ENCODE data around the gene ESPN. TPM values are rescaled to one million over a fixed set of nuclear protein-coding genes. Genes with fewer than 3 reads are reported as not detected.

ESPN gene
- total and polyA plus RNA-seq, 2 experiments from 2014 or later, result 31.1 to 65.7 TPM

DNA sequence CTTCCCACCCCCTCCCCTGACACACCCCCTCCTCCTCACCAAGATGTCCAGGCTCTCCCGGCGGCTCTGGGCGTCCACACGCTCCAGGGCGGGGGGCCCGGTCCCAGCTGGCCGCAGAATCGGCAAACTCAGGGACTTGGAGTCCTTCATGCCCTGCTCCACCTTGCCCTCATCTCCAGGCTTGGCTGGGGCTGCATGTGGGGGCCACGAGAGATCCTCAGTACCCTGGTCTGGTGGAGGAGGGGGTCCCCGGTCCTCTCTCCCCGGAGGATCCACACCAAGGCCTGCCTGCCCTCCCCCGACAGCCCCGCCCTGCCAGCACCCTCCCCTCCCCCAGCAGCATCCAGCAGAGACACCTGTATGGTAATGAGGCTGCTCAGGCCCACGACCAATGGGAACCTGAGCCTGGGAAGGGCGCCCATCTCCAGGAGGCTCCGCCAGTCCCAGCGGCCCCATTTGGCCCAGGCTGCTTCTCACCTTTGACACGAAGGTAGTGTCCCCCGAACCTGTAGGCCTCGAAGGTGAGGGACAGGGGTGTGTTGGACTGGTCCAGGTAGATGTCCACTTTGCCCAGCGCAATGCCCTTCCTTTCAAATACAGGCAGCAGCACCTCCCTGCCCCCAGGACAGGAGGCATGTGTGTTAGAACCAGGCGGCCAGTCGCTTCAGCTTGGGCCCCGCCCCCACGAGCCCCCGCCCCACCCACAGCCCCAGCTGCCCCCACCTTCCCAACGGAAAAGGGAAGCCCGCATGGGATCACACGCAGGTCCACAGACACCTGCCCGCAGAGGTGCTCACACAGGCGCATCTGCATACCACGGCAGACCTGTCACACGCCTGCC is 49.6 kb downstream of the ESPN start:
- Histone ChIP-seq H3K9me3 (ENCODE audit: low read depth) (no peaks in the 10 kb centered on the region), H3K4me3 (no peak overlapping the region), H3K27me3 (no peaks in the 10 kb centered on the region), H3K4me2 (no peak overlapping the region), H3K36me3 (replicated peaks; ENCODE audit: insufficient read depth, low read depth) (no peaks in the 10 kb centered on the region), H3K27ac (no peak overlapping the region), H3K4me1 (ENCODE audit: insufficient read depth) (peaks cover 19% of the 10 kb centered on the region), H2AFZ (no peak overlapping the region), H3K79me2 (no peaks in the 10 kb centered on the region), H3K9me2 (replicated peaks; ENCODE audit: insufficient read depth) (no peaks in the 10 kb centered on the region), H4K20me1 (ENCODE audit: insufficient read depth, poor library complexity, severe bottlenecking) (no peaks in the 10 kb centered on the region)
- no peak for DNase-seq (ENCODE audit: low spot score)
- WGBS (ENCODE audit: low lambda C conversion rate, missing lambda C conversion rate), result 86% methylated on average over 23 of the region's 33 CpGs
- TF ChIP-seq, protein P1, sequence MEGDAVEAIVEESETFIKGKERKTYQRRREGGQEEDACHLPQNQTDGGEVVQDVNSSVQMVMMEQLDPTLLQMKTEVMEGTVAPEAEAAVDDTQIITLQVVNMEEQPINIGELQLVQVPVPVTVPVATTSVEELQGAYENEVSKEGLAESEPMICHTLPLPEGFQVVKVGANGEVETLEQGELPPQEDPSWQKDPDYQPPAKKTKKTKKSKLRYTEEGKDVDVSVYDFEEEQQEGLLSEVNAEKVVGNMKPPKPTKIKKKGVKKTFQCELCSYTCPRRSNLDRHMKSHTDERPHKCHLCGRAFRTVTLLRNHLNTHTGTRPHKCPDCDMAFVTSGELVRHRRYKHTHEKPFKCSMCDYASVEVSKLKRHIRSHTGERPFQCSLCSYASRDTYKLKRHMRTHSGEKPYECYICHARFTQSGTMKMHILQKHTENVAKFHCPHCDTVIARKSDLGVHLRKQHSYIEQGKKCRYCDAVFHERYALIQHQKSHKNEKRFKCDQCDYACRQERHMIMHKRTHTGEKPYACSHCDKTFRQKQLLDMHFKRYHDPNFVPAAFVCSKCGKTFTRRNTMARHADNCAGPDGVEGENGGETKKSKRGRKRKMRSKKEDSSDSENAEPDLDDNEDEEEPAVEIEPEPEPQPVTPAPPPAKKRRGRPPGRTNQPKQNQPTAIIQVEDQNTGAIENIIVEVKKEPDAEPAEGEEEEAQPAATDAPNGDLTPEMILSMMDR (IDR thresholded peaks at IDR 0.05; ENCODE audit: poor library complexity), result no peak
- TF ChIP-seq EZH2 (IDR thresholded peaks at IDR 0.05; ENCODE audit: borderline replicate concordance) (no peak), EZH2phosphoT487 (IDR thresholded peaks at IDR 0.05; ENCODE audit: low read depth, severe bottlenecking, unreplicated experiment) (no peak)

DNA sequence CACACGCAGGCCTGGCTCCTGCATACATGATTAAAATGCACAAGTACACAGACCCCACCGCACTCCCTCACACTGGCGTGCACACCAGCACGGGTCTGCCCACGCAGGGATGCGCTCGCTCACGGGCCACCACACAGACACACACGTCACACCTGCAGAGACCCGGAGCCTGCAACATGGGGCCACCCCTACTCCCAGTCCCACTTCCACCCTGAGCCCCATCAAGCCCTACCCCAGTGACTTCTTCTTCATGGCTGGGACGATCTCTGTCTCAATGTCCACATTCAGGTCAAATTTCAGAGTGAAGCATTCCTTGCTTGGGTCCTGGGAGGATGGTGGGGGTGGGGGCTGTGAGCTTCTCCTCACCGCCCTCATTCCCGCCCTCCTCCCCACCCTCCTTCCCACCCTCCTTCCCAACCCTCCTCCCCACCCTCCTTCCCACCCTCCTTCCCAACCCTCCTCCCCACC is 50.3 kb downstream of the ESPN start:
- Histone ChIP-seq H3K36me3 (replicated peaks; ENCODE audit: insufficient read depth, low read depth) (no peaks in the 10 kb centered on the region), H4K20me1 (ENCODE audit: insufficient read depth, poor library complexity, severe bottlenecking) (no peaks in the 10 kb centered on the region), H3K9me3 (ENCODE audit: low read depth) (no peaks in the 10 kb centered on the region), H3K4me2 (no peak overlapping the region), H3K27me3 (no peaks in the 10 kb centered on the region), H3K79me2 (no peaks in the 10 kb centered on the region), H2AFZ (no peak overlapping the region), H3K27ac (no peak overlapping the region), H3K4me3 (no peak overlapping the region), H3K4me1 (ENCODE audit: insufficient read depth) (peaks cover 19% of the 10 kb centered on the region), H3K9me2 (replicated peaks; ENCODE audit: insufficient read depth) (no peaks in the 10 kb centered on the region)
- TF ChIP-seq EZH2 (IDR thresholded peaks at IDR 0.05; ENCODE audit: borderline replicate concordance) (no peak), EZH2phosphoT487 (IDR thresholded peaks at IDR 0.05; ENCODE audit: low read depth, severe bottlenecking, unreplicated experiment) (no peak)
- TF ChIP-seq, protein P1 (IDR thresholded peaks at IDR 0.05; ENCODE audit: poor library complexity), result no peak
- no peak for DNase-seq (ENCODE audit: low spot score)
- WGBS (ENCODE audit: low lambda C conversion rate, missing lambda C conversion rate), result 90% methylated on average over 10 of the region's 13 CpGs

DNA sequence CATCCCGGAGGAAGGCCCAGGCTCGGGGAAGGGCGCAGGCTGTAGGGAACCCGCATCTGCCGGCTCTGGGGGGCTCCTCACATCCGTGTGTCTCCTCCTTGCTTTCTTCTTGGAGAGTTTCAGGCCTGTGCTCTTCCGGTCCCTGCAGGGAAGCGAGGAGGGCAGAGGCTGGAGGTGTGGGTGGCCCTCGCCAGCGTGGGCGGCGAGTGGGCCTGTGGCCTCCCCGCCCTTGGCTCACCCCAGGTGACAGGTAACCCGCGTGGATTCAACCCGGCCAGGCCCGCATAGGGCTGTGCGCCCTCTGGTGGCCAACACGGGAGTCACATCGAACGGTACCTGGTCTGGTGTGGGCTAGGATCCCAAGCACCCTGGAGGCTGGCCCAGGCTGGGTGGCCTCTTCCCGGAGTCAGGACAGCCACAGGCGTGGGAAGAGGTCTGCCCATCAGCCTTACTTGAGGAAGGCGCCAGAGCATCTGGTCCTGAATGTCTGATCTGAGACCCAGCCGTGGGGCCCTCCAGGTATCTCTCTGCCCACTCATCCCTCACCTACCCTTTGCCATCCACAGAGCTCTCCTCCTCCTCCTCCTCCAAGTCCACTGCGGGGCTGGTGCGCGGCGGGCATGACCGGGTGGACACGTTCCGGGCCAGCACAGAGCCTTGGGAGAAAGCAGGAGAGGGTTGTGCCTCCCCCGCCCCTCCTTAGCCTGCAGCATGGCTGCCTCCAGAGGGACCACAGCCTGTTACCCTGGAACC is 51.0 kb downstream of the ESPN start:
- H3K27me3 ChIP-seq, result no peaks in the 10 kb centered on the region
- H3K79me2 ChIP-seq, result no peaks in the 10 kb centered on the region
- H2AFZ ChIP-seq, result no peak overlapping the region
- TF ChIP-seq, protein P1 (IDR thresholded peaks at IDR 0.05; ENCODE audit: poor library complexity), result peak; percentile 89
- TF ChIP-seq EZH2phosphoT487 (IDR thresholded peaks at IDR 0.05; ENCODE audit: low read depth, severe bottlenecking, unreplicated experiment) (no peak), EZH2 (IDR thresholded peaks at IDR 0.05; ENCODE audit: borderline replicate concordance) (no peak)
- peak overlapping the region; percentile 39 for H3K4me2 ChIP-seq
- no peak overlapping the region for H3K4me3 ChIP-seq
- 53% methylated on average over 31 of the region's 33 CpGs for WGBS (ENCODE audit: low lambda C conversion rate, missing lambda C conversion rate)
- H3K4me1 ChIP-seq (ENCODE audit: insufficient read depth), result peaks cover 19% of the 10 kb centered on the region
- H4K20me1 ChIP-seq (ENCODE audit: insufficient read depth, poor library complexity, severe bottlenecking), result no peaks in the 10 kb centered on the region
- no peaks in the 10 kb centered on the region for H3K9me2 ChIP-seq (replicated peaks; ENCODE audit: insufficient read depth)
- peak; percentile 74 for DNase-seq (ENCODE audit: low spot score)
- H3K27ac ChIP-seq, result peak overlapping the region; percentile 57
- no peaks in the 10 kb centered on the region for H3K9me3 ChIP-seq (ENCODE audit: low read depth)
- no peaks in the 10 kb centered on the region for H3K36me3 ChIP-seq (replicated peaks; ENCODE audit: insufficient read depth, low read depth)
